Tibial artery (tissue), 4 donors: ENCODE data around the gene TCHHL1.

Experiments
- DNase-seq, 2 donors: peaks; one replicate each; pipeline ENCODE4 v3.0.0-alpha.2; 2019
- H3K27ac ChIP-seq, 2 donors: fragments of 200-600 bp; sonication (generic) in 1 of 2; 1 replicate in 1 of 2; 2 replicates in 1 of 2; pipeline ENCODE4 v1.5.1; 2018 to 2019; ENCODE audit warnings: mild to moderate bottlenecking in 1 of 2
- H3K27me3 ChIP-seq, 2 donors: fragments of 200-600 bp; sonication (generic) in 1 of 2; one replicate each; pipeline versions ENCODE4 v1.5.1 to v1.6.0; 2016 to 2019
- H3K36me3 ChIP-seq, 3 donors: fragments of 200-600 bp; sonication (generic) in 2 of 3; one replicate each; pipeline ENCODE4 v1.5.1; 2016 to 2019; ENCODE audit warnings: mild to moderate bottlenecking in 2 of 3
- H3K4me1 ChIP-seq, 4 donors: fragments of 200-600 bp; sonication (generic) in 2 of 4; 1 replicate in 3 of 4; 2 replicates in 1 of 4; pipeline ENCODE4 v1.5.1; 2016 to 2019
- H3K4me3 ChIP-seq, 2 donors: fragments of 200-600 bp; sonication (generic) in 1 of 2; 1 replicate in 1 of 2; 2 replicates in 1 of 2; pipeline ENCODE4 v1.5.1; 2018 to 2019; ENCODE audit warnings: mild to moderate bottlenecking in 2 of 2
- H3K9me3 ChIP-seq, 3 donors: fragments of 200-600 bp; sonication (generic) in 1 of 3; one replicate each; pipeline ENCODE4 v1.5.1; 2016 to 2019
- CTCF ChIP-seq, 2 experiments: fragments of 200-600 bp in 1 of 2; fragments of 450-650 bp in 1 of 2; IDR thresholded peaks; one replicate each; pipeline ENCODE4 v1.5.1; 2017 to 2019; ENCODE audit warnings: antibody characterized with exemption in 2 of 2, mild to moderate bottlenecking in 1 of 2, moderate library complexity in 1 of 2
- intact Hi-C: fragments of 100-400 bp; cut with DNase I; formaldehyde crosslinking; loops from one replicate; pipeline ENCODE4 v1.15.0; 2023; ENCODE audit warnings: low total_unique reads

The TCHHL1 gene

GRCh38 chr1:152089014-152089674, at the start of gene TCHHL1:
Gene TCHHL1, minus strand, starts transcription at chr1:152089064. Its CDS starts 921 bp downstream, at chr1:152088143.
- no peak within 1 kb of the TSS for H3K4me3 ChIP-seq
- intact Hi-C loops, result no loop called here
- DNase-seq, result no peak
- peaks cover 0 to 16% (median 4%) of the 10 kb centered on the region in 3 donors for H3K9me3 ChIP-seq
- H3K4me1 ChIP-seq, result no peaks in the 10 kb centered on the region
- H3K27me3 ChIP-seq, result peaks cover 0 to 10% of the 10 kb centered on the region in 2 donors
- H3K36me3 ChIP-seq, result no peaks in the 10 kb centered on the region
- no peak for TF ChIP-seq CTCF (IDR thresholded peaks at IDR 0.05)
- no peak within 1 kb of the TSS for H3K27ac ChIP-seq

DNA sequence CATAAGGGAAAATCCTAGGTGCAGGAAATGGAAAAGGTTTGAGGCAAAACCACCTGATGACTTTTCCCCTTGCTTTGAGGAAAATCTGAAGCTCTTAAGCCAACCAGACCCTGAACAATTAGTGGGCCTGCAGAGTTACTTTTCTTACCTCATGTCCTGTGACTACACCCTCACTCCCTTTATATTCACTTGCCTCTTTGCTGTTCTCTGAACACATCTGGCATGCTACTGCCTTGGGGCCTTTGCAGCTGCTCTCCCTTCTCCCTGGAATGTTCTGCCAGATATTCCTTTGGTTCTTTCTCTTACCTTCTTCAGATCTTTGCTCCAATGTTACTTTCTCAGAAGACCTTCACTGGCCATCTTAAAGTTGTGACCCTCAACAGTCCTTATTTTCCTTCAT, 48.4 kb upstream of the TCHHL1 start:
- Histone ChIP-seq H3K4me1 (no peaks in the 10 kb centered on the region), H3K9me3 (peaks cover 0 to 12% (median 10%) of the 10 kb centered on the region in 3 donors), H3K4me3 (no peak overlapping the region), H3K27ac (no peak overlapping the region), H3K27me3 (peaks cover 0 to 3% of the 10 kb centered on the region in 2 donors), H3K36me3 (no peaks in the 10 kb centered on the region)
- TF ChIP-seq CTCF (IDR thresholded peaks at IDR 0.05), result no peak
- intact Hi-C loops, result no loop called here
- no peak for DNase-seq

GRCh38 chr1:152130186-152130585, 41.3 kb upstream of the TCHHL1 start:
- peaks cover 0 to 17% (median 16%) of the 10 kb centered on the region in 3 donors for H3K9me3 ChIP-seq
- no peaks in the 10 kb centered on the region for H3K4me1 ChIP-seq
- TF ChIP-seq CTCF (IDR thresholded peaks at IDR 0.05), result no peak
- DNase-seq, result no peak
- peaks cover 0 to 11% of the 10 kb centered on the region in 2 donors for H3K27me3 ChIP-seq
- H3K27ac ChIP-seq, result no peak overlapping the region
- intact Hi-C loops, result no loop called here
- no peak overlapping the region for H3K4me3 ChIP-seq
- H3K36me3 ChIP-seq, result no peaks in the 10 kb centered on the region

DNA sequence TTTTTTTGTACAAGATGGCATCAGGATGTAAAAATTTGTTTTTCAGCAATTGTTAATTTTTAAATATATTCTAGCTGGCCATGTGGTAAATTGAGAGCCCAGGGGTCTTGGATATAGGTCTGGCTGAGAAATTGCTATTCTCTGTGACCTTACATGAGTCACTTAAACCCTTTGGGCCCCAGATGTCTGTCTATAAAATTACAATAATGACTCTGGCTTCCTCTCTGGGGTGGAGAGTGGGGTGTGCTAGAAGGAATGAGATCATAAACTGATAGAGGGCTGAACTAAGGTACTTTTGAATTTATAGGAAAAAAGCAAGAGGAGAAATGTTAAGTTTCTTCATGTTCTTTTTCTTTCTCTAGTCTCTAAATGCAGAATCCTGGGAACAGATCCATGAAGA, 38.8 kb upstream of the TCHHL1 start:
- Histone ChIP-seq H3K4me1 (no peaks in the 10 kb centered on the region), H3K9me3 (peaks cover 0 to 10% (median 8%) of the 10 kb centered on the region in 3 donors), H3K27me3 (peaks cover 0 to 11% of the 10 kb centered on the region in 2 donors), H3K27ac (no peak overlapping the region), H3K36me3 (no peaks in the 10 kb centered on the region), H3K4me3 (no peak overlapping the region)
- no peak for DNase-seq
- no peak for TF ChIP-seq CTCF (IDR thresholded peaks at IDR 0.05)
- intact Hi-C loops, result no loop called here

DNA sequence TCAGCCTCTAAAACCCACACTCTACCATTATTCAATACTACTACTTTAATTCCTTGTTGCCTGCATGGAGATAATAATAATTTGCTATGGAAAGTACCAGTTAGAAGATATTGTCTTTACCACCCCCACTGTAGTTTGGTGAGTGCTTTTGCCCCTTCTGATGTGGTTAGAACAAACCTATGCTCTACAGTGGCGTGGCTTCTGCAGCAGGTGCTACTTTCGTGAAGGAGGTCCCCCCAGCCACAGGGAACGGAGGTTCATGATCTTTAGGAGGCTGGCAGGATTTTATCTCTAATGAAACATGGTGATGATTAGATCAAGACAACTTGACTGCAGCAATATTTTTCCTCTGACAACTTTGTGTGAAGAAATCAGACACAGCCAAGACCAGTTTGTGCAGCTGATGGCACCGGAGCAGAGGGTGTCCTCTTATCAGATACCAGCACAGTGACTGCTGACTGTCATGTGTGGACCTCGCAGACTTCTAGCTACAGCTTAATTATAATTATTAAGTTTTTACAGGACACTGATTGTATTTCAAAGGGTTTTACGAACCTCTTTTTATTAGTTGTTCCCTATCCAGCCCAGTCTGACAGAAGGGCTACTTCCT, 37.1 kb upstream of the TCHHL1 start:
- H3K4me3 ChIP-seq, result no peak overlapping the region
- intact Hi-C loops, result no loop called here
- no peak for DNase-seq
- peaks cover 0 to 11% of the 10 kb centered on the region in 2 donors for H3K27me3 ChIP-seq
- no peaks in the 10 kb centered on the region for H3K9me3 ChIP-seq
- TF ChIP-seq CTCF (IDR thresholded peaks at IDR 0.05), result no peak
- no peak overlapping the region for H3K27ac ChIP-seq
- no peaks in the 10 kb centered on the region for H3K4me1 ChIP-seq
- no peaks in the 10 kb centered on the region for H3K36me3 ChIP-seq
